Panc1 (cell line): ENCODE data around the gene ABCD2.

Experiments used
- POLR2AphosphoS5 ChIP-seq: IDR thresholded peaks from 2 replicates; pipeline ENCODE4 v1.6.1; 2012; ENCODE audit warnings: mild to moderate bottlenecking, low read depth, low read length, moderate library complexity
- TF ChIP-seq, protein P1 (sequence below): fragments of 450-650 bp; IDR thresholded peaks from 2 replicates; pipeline ENCODE4 v1.5.1; 2017; ENCODE audit warnings: mild to moderate bottlenecking

DNA sequence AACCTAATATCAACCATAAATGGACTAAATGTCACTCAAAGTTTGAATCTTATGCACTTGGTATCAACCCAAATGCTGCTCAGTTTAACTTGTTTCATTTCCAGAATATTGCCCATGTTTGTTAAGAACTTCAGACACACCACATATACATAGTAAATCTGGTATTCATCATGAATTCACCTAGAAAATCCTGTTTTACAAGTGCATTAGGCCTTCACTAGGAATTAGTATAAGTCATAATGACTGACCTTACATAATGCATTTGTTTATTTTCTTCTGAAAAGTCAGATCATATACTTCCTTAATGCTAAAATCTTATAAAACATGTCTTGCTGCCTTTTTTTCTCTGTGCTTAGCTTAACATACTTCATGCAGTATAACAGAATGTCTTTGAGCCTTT, 66.1 kb downstream of the ABCD2 start:
- TF ChIP-seq, protein P1, sequence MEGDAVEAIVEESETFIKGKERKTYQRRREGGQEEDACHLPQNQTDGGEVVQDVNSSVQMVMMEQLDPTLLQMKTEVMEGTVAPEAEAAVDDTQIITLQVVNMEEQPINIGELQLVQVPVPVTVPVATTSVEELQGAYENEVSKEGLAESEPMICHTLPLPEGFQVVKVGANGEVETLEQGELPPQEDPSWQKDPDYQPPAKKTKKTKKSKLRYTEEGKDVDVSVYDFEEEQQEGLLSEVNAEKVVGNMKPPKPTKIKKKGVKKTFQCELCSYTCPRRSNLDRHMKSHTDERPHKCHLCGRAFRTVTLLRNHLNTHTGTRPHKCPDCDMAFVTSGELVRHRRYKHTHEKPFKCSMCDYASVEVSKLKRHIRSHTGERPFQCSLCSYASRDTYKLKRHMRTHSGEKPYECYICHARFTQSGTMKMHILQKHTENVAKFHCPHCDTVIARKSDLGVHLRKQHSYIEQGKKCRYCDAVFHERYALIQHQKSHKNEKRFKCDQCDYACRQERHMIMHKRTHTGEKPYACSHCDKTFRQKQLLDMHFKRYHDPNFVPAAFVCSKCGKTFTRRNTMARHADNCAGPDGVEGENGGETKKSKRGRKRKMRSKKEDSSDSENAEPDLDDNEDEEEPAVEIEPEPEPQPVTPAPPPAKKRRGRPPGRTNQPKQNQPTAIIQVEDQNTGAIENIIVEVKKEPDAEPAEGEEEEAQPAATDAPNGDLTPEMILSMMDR: no peak
- TF ChIP-seq POLR2AphosphoS5: no peak
